HepG2 (cell line): ENCODE data around the gene NDUFS6. TPM values are rescaled to one million over a fixed set of nuclear protein-coding genes. Genes with fewer than 3 reads are reported as not detected.

ENCODE experiments used
- ATAC-seq: fragments of 200-7000 bp; cut with Tn5 transposase; 3 replicates; pipeline ENCODE4 v1.9.1; 2020; ENCODE audit warnings: mild to moderate bottlenecking, moderate library complexity
- BruUV-seq: library from RNA; stranded (reverse); fragments of 400-500 nt; replicated peaks from 2 replicates; lab custom pipeline; 2021; lab: Mats Ljungman, UMichigan
- CTCF ChIA-PET: fragments of 300-600 bp; formaldehyde crosslinking; extraction: SDS; loops from one replicate; lab custom pipeline; 2021; ENCODE audit warnings: low total read pairs, inconsistent platforms, low intra/inter-chr PET ratio; lab: Yijun Ruan, JAX
- POLR2A ChIA-PET: fragments of 350-600 bp; sonication (Branson Sonifier 250); formaldehyde crosslinking; loops from one replicate; lab custom pipeline; 2020; ENCODE audit warnings: antibody characterized with exemption, inconsistent platforms; lab: Yijun Ruan, JAX
- DNase-seq: peaks from one replicate; pipeline ENCODE4 v3.0.0-alpha.2; 2015; ENCODE audit warnings: low spot score
- FAIRE-seq: peaks from 3 replicates; lab custom pipeline; 2011; peaks lifted over from hg19 to GRCh38; lab: Jason Lieb, UNC
- H2AFZ ChIP-seq: one replicate; pipeline ENCODE4 v1.6.1; 2011; ENCODE audit warnings: low read length, inconsistent platforms
- H3K27ac ChIP-seq: fragments of 300-600 bp; 3 replicates; pipeline ENCODE4 v1.8.0; 2011; ENCODE audit warnings: mixed run types, mild to moderate bottlenecking, mixed read lengths, low read length, inconsistent platforms; ENCODE audit not compliant: insufficient read depth; ENCODE audit errors: extremely low read length
- H3K27me3 ChIP-seq, 2 experiments: fragments of 200-600 bp in 1 of 2; 2 replicates in 1 of 2; 3 replicates in 1 of 2; pipeline versions ENCODE4 v1.6.0 to v1.8.0; 2011; ENCODE audit warnings: low read length in 2 of 2, mild to moderate bottlenecking in 2 of 2, moderate library complexity in 2 of 2, inconsistent platforms in 1 of 2; ENCODE audit not compliant: insufficient read depth in 2 of 2, control insufficient read depth in 1 of 2
- H3K36me3 ChIP-seq, 2 experiments: fragments of 200-600 bp in 1 of 2; replicated peaks in 1 of 2; 2 replicates in 1 of 2; 3 replicates in 1 of 2; pipeline versions ENCODE4 v1.5.1 to v1.8.0; 2011; ENCODE audit warnings: low read length in 2 of 2, inconsistent platforms in 1 of 2; ENCODE audit not compliant: insufficient read depth in 2 of 2, control insufficient read depth in 1 of 2
- H3K4me1 ChIP-seq: 2 replicates; pipeline ENCODE4 v1.5.1; 2012; ENCODE audit warnings: low read length, inconsistent platforms; ENCODE audit not compliant: insufficient read depth
- H3K4me2 ChIP-seq: 2 replicates; pipeline ENCODE4 v1.6.0; 2011; ENCODE audit warnings: low read depth, low read length, inconsistent platforms
- H3K4me3 ChIP-seq, 3 experiments: fragments of 200-600 bp in 1 of 3; sonication (generic), shearing (Covaris generic) in 1 of 3; replicated peaks in 1 of 3; 2 replicates each; pipeline ENCODE4 v1.5.1; 2011 to 2016; ENCODE audit warnings: low read length in 3 of 3, inconsistent platforms in 2 of 3, low read depth in 2 of 3, mild to moderate bottlenecking in 2 of 3, control low read depth in 1 of 3, mixed read lengths in 1 of 3; ENCODE audit not compliant: insufficient read depth in 1 of 3
- H3K79me2 ChIP-seq: one replicate; pipeline ENCODE4 v1.6.1; 2011; ENCODE audit warnings: low read length, inconsistent platforms; ENCODE audit not compliant: insufficient read depth
- H3K9ac ChIP-seq: 2 replicates; pipeline ENCODE4 v1.6.0; 2011; ENCODE audit warnings: mild to moderate bottlenecking, low read depth, low read length, inconsistent platforms; ENCODE audit not compliant: insufficient read depth
- H3K9me3 ChIP-seq: 2 replicates; pipeline ENCODE4 v1.5.1; 2012; ENCODE audit warnings: mild to moderate bottlenecking, low read length
- H4K20me1 ChIP-seq: 2 replicates; pipeline ENCODE4 v1.6.0; 2011; ENCODE audit warnings: inconsistent platforms, mild to moderate bottlenecking, low read length, moderate library complexity; ENCODE audit not compliant: insufficient read depth
- ARID4A ChIP-seq: sonication (generic); formaldehyde crosslinking; IDR thresholded peaks from 2 replicates; pipeline ENCODE4 v1.5.0; 2020; ENCODE audit warnings: mild to moderate bottlenecking, missing genetic modification reagents, borderline replicate concordance
- BORCS8-MEF2B ChIP-seq: sonication (generic); formaldehyde crosslinking; IDR thresholded peaks from 2 replicates; pipeline ENCODE4 v1.8.0; 2022; ENCODE audit warnings: mild to moderate bottlenecking, missing genetic modification reagents
- ISL2 ChIP-seq: sonication (generic); formaldehyde crosslinking; IDR thresholded peaks from 2 replicates; pipeline ENCODE4 v1.5.0; 2020; ENCODE audit warnings: missing genetic modification reagents
- LCORL ChIP-seq, 2 experiments: fragments of 450-650 bp in 1 of 2; sonication (generic) in 1 of 2; formaldehyde crosslinking in 1 of 2; IDR thresholded peaks; 2 replicates each; pipeline versions ENCODE4 v1.5.0 to v1.6.1; 2017 to 2020; ENCODE audit warnings: antibody characterized with exemption in 1 of 2, missing genetic modification reagents in 1 of 2
- SOX5 ChIP-seq: IDR thresholded peaks from 2 replicates; pipeline ENCODE4 v1.6.1; 2016; ENCODE audit warnings: borderline replicate concordance
- SPEN ChIP-seq: sonication (generic); formaldehyde crosslinking; IDR thresholded peaks from 2 replicates; pipeline ENCODE4 v1.5.1; 2020; ENCODE audit warnings: low read depth, mild to moderate bottlenecking, missing genetic modification reagents
- THAP7 ChIP-seq: sonication (generic); formaldehyde crosslinking; IDR thresholded peaks from 2 replicates; pipeline ENCODE4 v1.8.1; 2023; ENCODE audit warnings: mild to moderate bottlenecking, missing genetic modification reagents
- ZC3H4 ChIP-seq: sonication (generic); formaldehyde crosslinking; IDR thresholded peaks from 2 replicates; pipeline ENCODE4 v1.4.0; 2020; ENCODE audit warnings: missing genetic modification reagents, borderline replicate concordance
- ZNF251 ChIP-seq: sonication (generic); formaldehyde crosslinking; IDR thresholded peaks from 2 replicates; pipeline ENCODE4 v1.9.0; 2021; ENCODE audit warnings: mild to moderate bottlenecking, missing genetic modification reagents
- WGBS: methylation state at CpG from one replicate; pipeline ENCODE4 v1.1.6; 2017; ENCODE audit warnings: low lambda C conversion rate; 5-methylcytosine and 5-hydroxymethylcytosine counted together
- in situ Hi-C: cut with HindIII; loops from 2 replicates; pipeline ENCODE4 v1.10.0; 2017; ENCODE audit warnings: low pct_unique_long_range_greater_than_20kb; ENCODE audit not compliant: extremely low pct_ligation_motif_present
- intact Hi-C: fragments of 100-400 bp; cut with micrococcal nuclease; formaldehyde crosslinking; loops from one replicate; pipeline ENCODE4 v1.10.0; 2022; ENCODE audit not compliant: unreplicated experiment
- polyA plus RNA-seq, 8 experiments: library from polyadenylated mRNA; depleted of rRNA in 3 of 8; stranded (reverse) in 7 of 8; unstranded in 1 of 8; fragments of >200 nt; fragmentation: Illumina TruSeq in 4 of 8; extraction: Trizol in 4 of 8; gene quantifications; 2 replicates each; pipeline versions ENCODE4 v1.2.1 to v1.2.3, GENCODE V29; 2011 to 2016; ENCODE audit warnings: low read depth in 4 of 8, missing spikeins in 1 of 8, mixed read lengths in 1 of 8; ENCODE audit not compliant: insufficient read depth in 1 of 8
- total RNA-seq, 5 experiments: library from RNA; depleted of rRNA; stranded (reverse); fragments of >200 nt; fragmentation: Illumina TruSeq; extraction: Trizol; gene quantifications; 2 replicates each; pipeline ENCODE4 v1.2.3, GENCODE V29; 2016; ENCODE audit warnings: low read depth in 1 of 5
- TF ChIP-seq, protein P1 (sequence below): sonication (generic); formaldehyde crosslinking; IDR thresholded peaks from 2 replicates; pipeline ENCODE4 v1.5.0; 2020; ENCODE audit warnings: mild to moderate bottlenecking, low read depth, missing genetic modification reagents, borderline replicate concordance
- TF ChIP-seq, protein P2 (sequence below): sonication (generic); formaldehyde crosslinking; IDR thresholded peaks from 2 replicates; pipeline ENCODE4 v1.4.0; 2020; ENCODE audit warnings: mild to moderate bottlenecking, missing genetic modification reagents, borderline replicate concordance

NDUFS6 gene
- total and polyA plus RNA-seq, 2 of the 13 experiments (the other 11 are each of a cell fraction or from before 2014, with no cell fraction given): 23.7 to 50.4 TPM

DNA sequence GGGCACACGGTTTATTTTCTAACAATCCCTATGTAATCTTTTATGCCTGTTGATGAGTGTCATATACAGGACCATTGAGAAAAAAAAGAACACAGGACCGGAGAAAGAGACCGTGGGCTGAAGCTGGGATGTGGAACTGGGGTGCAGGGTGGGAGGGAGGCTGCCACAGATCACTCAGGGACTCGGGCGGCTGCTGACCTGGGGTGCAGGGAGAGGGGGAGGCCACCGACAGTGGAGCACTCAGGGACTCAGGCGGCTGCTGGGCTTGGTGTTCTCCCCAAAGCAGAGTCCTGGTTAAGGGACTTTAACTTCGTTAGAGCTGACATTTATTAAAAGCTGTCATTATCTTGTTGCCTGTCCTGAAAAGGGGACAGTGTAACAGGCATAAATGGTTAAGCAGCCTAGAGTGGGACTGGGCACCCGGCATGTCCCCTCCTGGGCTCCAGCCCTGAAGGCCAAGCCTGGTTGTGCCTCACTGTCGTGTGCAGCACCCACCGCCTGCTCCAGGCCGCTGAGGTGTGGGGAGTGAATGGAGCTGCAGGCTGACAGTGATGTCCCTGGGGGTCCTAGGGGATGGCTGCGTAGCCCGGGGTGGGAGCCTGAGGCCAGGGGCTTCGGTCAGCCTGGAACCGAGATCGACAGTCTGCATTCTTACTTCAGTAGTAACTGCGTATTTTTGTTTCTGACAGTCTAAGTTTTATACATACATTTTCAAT, 14.0 kb downstream of the NDUFS6 start (continued):
- TF ChIP-seq ARID4A: no peak
- no peak for TF ChIP-seq ZNF251
- no peak for TF ChIP-seq SPEN (CRISPR knock-in tag)

DNA sequence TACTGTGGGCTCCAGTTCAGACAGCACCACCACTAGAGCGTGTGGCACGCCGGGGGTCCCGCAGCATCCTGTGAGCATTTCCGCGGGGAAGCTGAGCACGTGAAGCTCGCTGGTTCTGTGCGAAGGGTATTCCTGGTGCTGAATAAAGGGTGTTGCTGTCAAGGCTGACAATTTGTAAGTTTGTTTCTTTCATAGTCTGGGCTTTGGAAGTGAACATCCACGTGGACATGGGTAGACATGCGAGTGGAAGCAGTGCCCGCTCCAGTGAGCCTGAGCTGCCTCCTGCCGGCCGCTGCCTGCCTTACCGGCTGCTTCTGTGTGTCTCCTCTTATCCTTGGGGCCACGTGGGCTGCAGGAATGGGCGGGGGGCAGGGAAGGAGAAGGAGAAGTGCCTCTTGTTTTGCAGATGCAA, 14.7 kb downstream of the NDUFS6 start:
- H3K4me2 ChIP-seq: no peak overlapping the region
- H3K27me3 ChIP-seq: no peaks in the 10 kb centered on the region
- 98% methylated on average over 15 of the region's 17 CpGs for WGBS
- BruUV-seq: no TSS peak
- ChIA-PET CTCF (no interaction called here), POLR2A (no interaction called here)
- TF ChIP-seq, protein P1, sequence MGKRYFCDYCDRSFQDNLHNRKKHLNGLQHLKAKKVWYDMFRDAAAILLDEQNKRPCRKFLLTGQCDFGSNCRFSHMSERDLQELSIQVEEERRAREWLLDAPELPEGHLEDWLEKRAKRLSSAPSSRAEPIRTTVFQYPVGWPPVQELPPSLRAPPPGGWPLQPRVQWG (CRISPR knock-in tag): no peak
- TF ChIP-seq ZC3H4 (CRISPR knock-in tag) (no peak), ISL2 (CRISPR knock-in tag) (no peak), THAP7 (CRISPR knock-in tag) (no peak), SOX5 (CRISPR knock-in tag) (no peak), LCORL (IDR thresholded peaks at IDR 0.05) (no peak), LCORL (CRISPR knock-in tag; IDR thresholded peaks at IDR 0.05) (no peak), BORCS8-MEF2B (no peak)
- TF ChIP-seq, protein P2, sequence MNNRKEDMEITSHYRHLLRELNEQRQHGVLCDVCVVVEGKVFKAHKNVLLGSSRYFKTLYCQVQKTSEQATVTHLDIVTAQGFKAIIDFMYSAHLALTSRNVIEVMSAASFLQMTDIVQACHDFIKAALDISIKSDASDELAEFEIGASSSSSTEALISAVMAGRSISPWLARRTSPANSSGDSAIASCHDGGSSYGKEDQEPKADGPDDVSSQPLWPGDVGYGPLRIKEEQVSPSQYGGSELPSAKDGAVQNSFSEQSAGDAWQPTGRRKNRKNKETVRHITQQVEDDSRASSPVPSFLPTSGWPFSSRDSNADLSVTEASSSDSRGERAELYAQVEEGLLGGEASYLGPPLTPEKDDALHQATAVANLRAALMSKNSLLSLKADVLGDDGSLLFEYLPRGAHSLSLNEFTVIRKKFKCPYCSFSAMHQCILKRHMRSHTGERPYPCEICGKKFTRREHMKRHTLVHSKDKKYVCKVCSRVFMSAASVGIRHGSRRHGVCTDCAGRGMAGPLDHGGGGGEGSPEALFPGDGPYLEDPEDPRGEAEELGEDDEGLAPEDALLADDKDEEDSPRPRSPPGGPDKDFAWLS: no peak
- ATAC-seq: no peak
- H3K9ac ChIP-seq: no peak overlapping the region
- no peaks in the 10 kb centered on the region for H3K4me1 ChIP-seq
- intact Hi-C loops: no loop called here
- no peak overlapping the region for H3K4me3 ChIP-seq
- no peak for FAIRE-seq
- peaks cover 31 to 65% of the 10 kb centered on the region in 2 experiments for H3K36me3 ChIP-seq
- in situ Hi-C loops: no loop called here
- no peaks in the 10 kb centered on the region for H4K20me1 ChIP-seq
- no peak overlapping the region for H3K27ac ChIP-seq
- no peak overlapping the region for H2AFZ ChIP-seq
- H3K79me2 ChIP-seq: no peaks in the 10 kb centered on the region
- no peak for DNase-seq
- H3K9me3 ChIP-seq: no peaks in the 10 kb centered on the region
